D721Med (cell line): ENCODE measurements around the gene ARHGAP26.

Experiments used
- DNase-seq: peaks from one replicate; pipeline ENCODE4 v3.0.0; 2011; ENCODE audit warnings: low spot score; ENCODE audit not compliant: insufficient read length
- FAIRE-seq: peaks from 2 replicates; lab custom pipeline; 2011; peaks lifted over from hg19 to GRCh38; lab: Jason Lieb, UNC
- CTCF ChIP-seq: IDR thresholded peaks from 2 replicates; pipeline ENCODE4 v1.5.1; 2012; ENCODE audit warnings: mild to moderate bottlenecking, control low read depth; ENCODE audit not compliant: insufficient read depth; ENCODE audit errors: missing control alignments

Gene ARHGAP26

GRCh38 chr5:143233031-143233430 is 462.9 kb downstream of the ARHGAP26 start:
- no peak for TF ChIP-seq CTCF
- no peak for FAIRE-seq
- no peak for DNase-seq

DNA sequence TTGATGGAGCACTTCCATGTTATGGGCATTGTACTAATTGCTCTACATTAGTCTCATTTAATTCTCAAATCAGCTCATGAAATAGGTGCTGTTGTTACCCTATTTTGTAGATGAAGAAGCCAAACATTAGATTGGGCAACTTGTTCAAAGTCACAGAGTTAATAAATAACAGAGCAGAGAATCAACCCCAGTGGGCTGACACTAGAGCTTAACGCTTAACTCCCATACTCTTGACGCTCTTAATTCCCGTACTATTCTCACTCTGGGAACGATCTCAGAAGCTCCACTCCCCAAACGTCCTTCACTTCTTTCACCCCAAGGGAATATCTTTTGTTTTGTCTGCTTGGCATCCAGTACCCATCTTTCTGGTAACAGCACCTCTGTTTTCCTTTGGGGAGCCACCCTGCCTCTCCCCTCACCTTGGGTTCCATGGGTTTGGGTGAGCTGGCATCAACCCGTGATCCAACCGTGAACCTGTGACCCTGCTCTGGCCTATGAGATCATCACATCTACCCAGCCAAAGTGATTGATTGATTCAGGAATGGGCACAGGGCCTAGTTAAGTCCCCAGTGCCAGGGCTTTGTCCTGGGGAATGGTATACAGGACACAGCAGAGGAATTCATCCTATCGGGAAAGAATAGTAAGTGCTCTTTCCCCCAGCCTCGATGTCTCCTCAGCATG is 464.1 kb downstream of the ARHGAP26 start:
- no peak for FAIRE-seq
- no peak for DNase-seq
- TF ChIP-seq CTCF: no peak

DNA sequence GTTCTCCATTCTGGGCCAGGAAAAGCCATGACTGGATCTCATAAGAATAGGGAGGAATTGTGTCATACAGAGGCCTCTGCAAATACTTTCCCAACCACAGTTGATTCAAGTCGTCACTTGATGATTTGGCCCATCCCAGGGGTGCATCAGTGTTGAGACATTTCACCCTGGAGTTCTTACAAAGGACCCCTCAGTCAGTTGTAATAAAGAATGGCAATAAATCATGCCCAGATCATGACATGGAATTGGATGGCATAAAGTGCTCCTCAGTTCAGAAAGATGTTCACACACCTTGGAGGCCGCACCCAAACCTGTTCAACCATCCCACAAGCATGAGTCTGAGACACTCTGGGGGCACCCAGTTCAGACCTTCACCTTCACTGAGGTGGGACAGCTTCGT is 465.2 kb downstream of the ARHGAP26 start:
- FAIRE-seq (no peak), DNase-seq (no peak)
- no peak for TF ChIP-seq CTCF

DNA sequence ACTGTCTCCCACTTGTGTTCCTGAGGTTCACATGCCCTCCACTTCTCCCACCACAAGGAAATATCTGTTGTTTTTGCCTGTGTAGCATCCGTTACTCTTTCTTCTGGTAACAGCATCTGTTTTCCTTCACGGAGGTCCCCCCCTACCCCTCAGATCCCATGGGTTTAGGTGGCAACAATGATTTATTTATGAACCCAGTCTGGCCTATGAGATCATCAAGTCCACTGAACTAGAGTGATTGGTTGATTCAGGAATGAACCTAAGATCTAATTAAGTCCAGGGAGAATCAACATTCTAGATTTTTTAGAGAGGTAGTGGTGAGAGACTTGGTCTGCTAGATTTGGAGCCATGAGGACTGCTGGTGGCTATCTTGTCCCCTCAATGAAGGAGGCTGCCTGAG is 466.5 kb downstream of the ARHGAP26 start:
- DNase-seq: no peak
- FAIRE-seq: no peak
- no peak for TF ChIP-seq CTCF

GRCh38 chr5:143237664-143238063 is 467.5 kb downstream of the ARHGAP26 start:
- FAIRE-seq (no peak), DNase-seq (no peak)
- no peak for TF ChIP-seq CTCF

DNA sequence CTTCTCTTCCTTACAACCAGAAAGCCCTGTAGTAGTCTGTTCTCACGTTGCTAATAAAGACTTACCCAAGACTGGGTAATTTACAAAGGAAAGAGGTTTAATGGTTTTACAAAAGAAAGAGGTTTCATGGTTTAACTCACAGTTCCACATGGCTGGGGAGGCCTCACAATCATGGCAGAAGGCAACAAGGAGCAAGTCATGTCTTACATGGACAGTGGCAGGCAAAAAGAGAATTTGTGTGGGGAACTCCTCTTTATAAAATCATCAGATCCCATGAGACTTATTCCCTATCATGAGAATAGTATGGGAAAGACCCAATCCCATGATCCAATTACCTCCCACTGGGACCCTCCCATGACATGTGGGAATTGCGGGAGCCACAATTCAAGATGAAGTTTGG is 468.4 kb downstream of the ARHGAP26 start:
- no peak for FAIRE-seq
- TF ChIP-seq CTCF: no peak

GRCh38 chr5:143239882-143240518 is 469.8 kb downstream of the ARHGAP26 start:
- DNase-seq (no peak), FAIRE-seq (no peak)
- TF ChIP-seq CTCF: no peak

More for the DNA sequence above, 468.4 kb downstream of the ARHGAP26 start:
- no peak for DNase-seq
